Liver (tissue), 9 donors: ENCODE data around the gene DNAH10. TPM values are rescaled to one million over a fixed set of nuclear protein-coding genes. Genes with fewer than 3 reads are reported as not detected.

Experiments
- DNase-seq: peaks from one replicate; pipeline ENCODE4 v3.0.0-alpha.2; 2017; ENCODE audit warnings: low spot score
- H3K27ac ChIP-seq, 2 donors: one replicate each; pipeline ENCODE4 v1.7.0; 2013; ENCODE audit warnings: inconsistent platforms in 2 of 2, low read length in 2 of 2, control low read depth in 1 of 2, low read depth in 1 of 2, mild to moderate bottlenecking in 1 of 2
- H3K27me3 ChIP-seq, 4 donors: one replicate each; pipeline versions ENCODE4 v1.6.1 to v1.7.0; 2013; ENCODE audit warnings: low read length in 3 of 4, inconsistent platforms in 1 of 4, mild to moderate bottlenecking in 1 of 4, moderate library complexity in 1 of 4; ENCODE audit not compliant: control insufficient read depth in 4 of 4, insufficient read depth in 4 of 4
- H3K36me3 ChIP-seq, 4 donors: one replicate each; pipeline versions ENCODE4 v1.6.1 to v1.7.0; 2013; ENCODE audit warnings: low read length in 3 of 4, mild to moderate bottlenecking in 3 of 4, low read depth in 1 of 4, moderate library complexity in 1 of 4; ENCODE audit not compliant: control insufficient read depth in 4 of 4, insufficient read depth in 3 of 4
- H3K4me1 ChIP-seq, 4 donors: one replicate each; pipeline versions ENCODE4 v1.6.1 to v1.7.0; 2013; ENCODE audit warnings: low read length in 3 of 4, mild to moderate bottlenecking in 3 of 4, moderate library complexity in 1 of 4; ENCODE audit not compliant: control insufficient read depth in 4 of 4, insufficient read depth in 4 of 4
- H3K4me3 ChIP-seq, 3 donors: one replicate each; pipeline versions ENCODE4 v1.6.1 to v1.7.0; 2013; ENCODE audit warnings: low read length in 3 of 3, control low read depth in 1 of 3, low read depth in 1 of 3, mild to moderate bottlenecking in 1 of 3
- H3K9ac ChIP-seq, 2 donors: one replicate each; pipeline ENCODE4 v1.7.0; 2013; ENCODE audit warnings: low read length in 2 of 2, mild to moderate bottlenecking in 2 of 2, moderate library complexity in 2 of 2, control low read depth in 1 of 2, low read depth in 1 of 2
- H3K9me3 ChIP-seq, 4 donors: one replicate each; pipeline versions ENCODE4 v1.6.1 to v1.7.0; 2013; ENCODE audit warnings: low read length in 3 of 4; ENCODE audit not compliant: control insufficient read depth in 4 of 4
- CTCF ChIP-seq: fragments of 150-350 bp; IDR thresholded peaks from 2 replicates; pipeline ENCODE4 v1.5.1; 2017; ENCODE audit warnings: improper control_type of control experiment, low read depth, low read length; ENCODE audit not compliant: missing input control
- EGR1 ChIP-seq, 2 donors: IDR thresholded peaks; 2 replicates each; pipeline ENCODE4 v1.6.1; 2016 to 2018; ENCODE audit warnings: antibody characterized with exemption in 2 of 2, low read depth in 2 of 2
- FOXA2 ChIP-seq: IDR thresholded peaks from 2 replicates; pipeline ENCODE4 v1.6.1; 2016; ENCODE audit warnings: antibody characterized with exemption
- GABPA ChIP-seq, 2 donors: IDR thresholded peaks in 1 of 2; conservative IDR thresholded peaks in 1 of 2; 2 replicates each; pipeline ENCODE4 v1.6.1; 2016; ENCODE audit warnings: antibody characterized with exemption in 2 of 2, mild to moderate bottlenecking in 1 of 2, moderate library complexity in 1 of 2
- HNF4A ChIP-seq, 2 donors: conservative IDR thresholded peaks; 2 replicates each; pipeline ENCODE4 v1.6.1; 2016; ENCODE audit warnings: antibody characterized with exemption in 2 of 2, mild to moderate bottlenecking in 2 of 2
- HNF4G ChIP-seq: IDR thresholded peaks from 2 replicates; pipeline ENCODE4 v1.6.1; 2016; ENCODE audit warnings: antibody characterized with exemption
- JUND ChIP-seq, 2 donors: IDR thresholded peaks; 2 replicates each; pipeline ENCODE4 v1.6.1; 2016; ENCODE audit warnings: antibody characterized with exemption in 2 of 2
- MAX ChIP-seq: IDR thresholded peaks from 2 replicates; pipeline ENCODE4 v1.6.1; 2016; ENCODE audit warnings: antibody characterized with exemption
- NR2F2 ChIP-seq: IDR thresholded peaks from 2 replicates; pipeline ENCODE4 v1.6.1; 2016; ENCODE audit warnings: antibody characterized with exemption
- RAD21 ChIP-seq, 2 donors: IDR thresholded peaks; 2 replicates each; pipeline ENCODE4 v1.6.1; 2016; ENCODE audit warnings: antibody characterized with exemption in 2 of 2, mild to moderate bottlenecking in 2 of 2
- RXRA ChIP-seq, 2 donors: IDR thresholded peaks; 2 replicates each; pipeline ENCODE4 v1.6.1; 2017 to 2018; ENCODE audit warnings: antibody characterized with exemption in 2 of 2, mild to moderate bottlenecking in 1 of 2
- SP1 ChIP-seq: IDR thresholded peaks from 2 replicates; pipeline ENCODE4 v1.6.1; 2018; ENCODE audit warnings: antibody characterized with exemption, mild to moderate bottlenecking
- TAF1 ChIP-seq: conservative IDR thresholded peaks from 2 replicates; pipeline ENCODE4 v1.6.1; 2016; ENCODE audit warnings: antibody characterized with exemption, mild to moderate bottlenecking
- YY1 ChIP-seq: IDR thresholded peaks from 2 replicates; pipeline ENCODE4 v1.6.1; 2016; ENCODE audit warnings: antibody characterized with exemption, mild to moderate bottlenecking
- WGBS: extraction: QIAGEN DNeasy Blood & Tissue Kit; methylation state at CpG from one replicate; pipeline ENCODE4 v1.1.7; 2013; 5-methylcytosine and 5-hydroxymethylcytosine counted together
- polyA plus RNA-seq, 2 donors: library from polyadenylated mRNA; stranded (reverse) in 1 of 2; unstranded in 1 of 2; fragments of 200-250 nt in 1 of 2; fragments of >200 nt in 1 of 2; fragmentation: Nextera tagmentation in 1 of 2; extraction: Ambion mirVana in 1 of 2; gene quantifications; one replicate each; pipeline versions ENCODE4 v1.2.1 to v1.2.3, GENCODE V29; 2013 to 2015
- total RNA-seq, 2 donors: library from RNA; depleted of rRNA; stranded (reverse); fragments of >200 nt; gene quantifications; one replicate each; pipeline ENCODE4 v1.2.3, GENCODE V29; 2014
- TF ChIP-seq, protein P1 (sequence below): IDR thresholded peaks from 2 replicates; pipeline ENCODE4 v1.6.1; 2016; ENCODE audit warnings: antibody characterized with exemption
- donor health status: healthy.
- donor health status: healthy.
- donor health status: healthy.
- donor health status: healthy.
- donor health status: healthy.

The DNAH10 gene
- total and polyA plus RNA-seq, 4 donors = 0.05 to 0.47 (median 0.07) TPM

DNA sequence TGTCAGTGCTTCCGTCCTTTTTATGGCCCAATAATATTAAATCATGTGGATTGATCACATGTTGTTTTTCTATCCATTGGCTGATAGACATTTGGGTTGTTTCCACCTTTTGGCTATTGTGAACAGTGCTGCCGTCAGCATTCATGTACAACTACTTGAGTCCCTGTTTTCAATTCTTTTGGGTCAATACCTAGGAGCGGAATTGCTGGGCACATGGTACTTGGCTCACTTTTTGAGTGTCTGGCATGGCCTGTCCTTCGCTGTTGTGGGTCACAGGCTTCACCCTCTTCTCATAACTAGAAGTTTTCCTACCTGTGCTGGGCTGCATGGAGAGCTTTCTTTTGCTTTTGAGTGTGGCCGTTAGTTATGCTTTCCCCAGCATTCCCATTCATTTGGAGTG, 72.7 kb downstream of the DNAH10 start:
- H3K36me3 ChIP-seq = no peaks in the 10 kb centered on the region
- H3K27ac ChIP-seq = no peak overlapping the region
- H3K4me1 ChIP-seq = no peaks in the 10 kb centered on the region
- H3K9me3 ChIP-seq = peaks cover 0 to 10% (median 1%) of the 10 kb centered on the region in 4 donors
- H3K9ac ChIP-seq = no peak overlapping the region
- H3K27me3 ChIP-seq = no peaks in the 10 kb centered on the region
- no peak overlapping the region for H3K4me3 ChIP-seq
- 70% methylated on average over 5 of the region's 5 CpGs for WGBS
- TF ChIP-seq SP1 (no peak), EGR1 (IDR thresholded peaks at IDR 0.05; ENCODE audit: low read depth in 2 of 2) (no peak), MAX (no peak), HNF4G (no peak), JUND (IDR thresholded peaks at IDR 0.05) (no peak), NR2F2 (no peak), HNF4A (conservative IDR thresholded peaks at IDR 0.05) (no peak), FOXA2 (no peak), YY1 (no peak), RAD21 (IDR thresholded peaks at IDR 0.05) (no peak), GABPA (IDR thresholded peaks at IDR 0.05 in 1 of 2, conservative IDR thresholded peaks at IDR 0.05 in 1 of 2) (no peak), RXRA (IDR thresholded peaks at IDR 0.05) (no peak)
- TF ChIP-seq, protein P1, sequence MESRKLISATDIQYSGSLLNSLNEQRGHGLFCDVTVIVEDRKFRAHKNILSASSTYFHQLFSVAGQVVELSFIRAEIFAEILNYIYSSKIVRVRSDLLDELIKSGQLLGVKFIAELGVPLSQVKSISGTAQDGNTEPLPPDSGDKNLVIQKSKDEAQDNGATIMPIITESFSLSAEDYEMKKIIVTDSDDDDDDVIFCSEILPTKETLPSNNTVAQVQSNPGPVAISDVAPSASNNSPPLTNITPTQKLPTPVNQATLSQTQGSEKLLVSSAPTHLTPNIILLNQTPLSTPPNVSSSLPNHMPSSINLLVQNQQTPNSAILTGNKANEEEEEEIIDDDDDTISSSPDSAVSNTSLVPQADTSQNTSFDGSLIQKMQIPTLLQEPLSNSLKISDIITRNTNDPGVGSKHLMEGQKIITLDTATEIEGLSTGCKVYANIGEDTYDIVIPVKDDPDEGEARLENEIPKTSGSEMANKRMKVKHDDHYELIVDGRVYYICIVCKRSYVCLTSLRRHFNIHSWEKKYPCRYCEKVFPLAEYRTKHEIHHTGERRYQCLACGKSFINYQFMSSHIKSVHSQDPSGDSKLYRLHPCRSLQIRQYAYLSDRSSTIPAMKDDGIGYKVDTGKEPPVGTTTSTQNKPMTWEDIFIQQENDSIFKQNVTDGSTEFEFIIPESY = no peak
- no peak for DNase-seq

GRCh38 chr12:123836292-123836691, 74.2 kb downstream of the DNAH10 start:
- Histone ChIP-seq H3K27ac (no peak overlapping the region), H3K9ac (no peak overlapping the region), H3K9me3 (peaks cover 0 to 9% (median under 1%) of the 10 kb centered on the region in 4 donors), H3K4me3 (no peak overlapping the region), H3K27me3 (no peaks in the 10 kb centered on the region), H3K36me3 (no peaks in the 10 kb centered on the region), H3K4me1 (no peaks in the 10 kb centered on the region)
- TF ChIP-seq MAX = no peak
- TF ChIP-seq FOXA2 = no peak
- no peak for DNase-seq
- WGBS = 66% methylated on average over 2 of the region's 2 CpGs

DNA sequence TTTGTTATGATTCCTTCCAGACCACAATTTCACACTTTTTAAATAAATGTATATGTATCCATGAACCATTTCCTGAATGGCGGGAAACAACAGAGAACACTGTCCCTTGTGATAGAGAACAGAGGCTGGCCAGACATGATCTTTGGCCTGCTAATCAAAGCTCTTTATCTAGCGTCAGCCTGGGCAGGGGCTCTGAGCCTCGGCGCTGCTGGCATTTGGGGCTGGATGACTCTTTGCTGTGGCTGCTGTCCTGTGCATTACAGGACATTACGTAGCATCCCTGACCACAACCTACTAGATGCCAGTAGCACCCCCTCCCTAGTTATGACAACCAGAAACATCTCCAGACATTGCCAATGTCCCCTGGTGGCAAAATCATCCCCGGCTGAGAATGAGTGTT, 77.7 kb downstream of the DNAH10 start:
- TF ChIP-seq YY1 (no peak), GABPA (IDR thresholded peaks at IDR 0.05 in 1 of 2, conservative IDR thresholded peaks at IDR 0.05 in 1 of 2) (no peak), FOXA2 (no peak), TAF1 (no peak), CTCF (no peak), HNF4G (no peak), RXRA (IDR thresholded peaks at IDR 0.05) (no peak), MAX (no peak), JUND (IDR thresholded peaks at IDR 0.05) (no peak), RAD21 (IDR thresholded peaks at IDR 0.05) (no peak)
- TF ChIP-seq, protein P1 = no peak
- no peaks in the 10 kb centered on the region for H3K27me3 ChIP-seq
- H3K9me3 ChIP-seq = peaks cover 0 to 3% (median 0%) of the 10 kb centered on the region in 4 donors
- H3K4me1 ChIP-seq = no peaks in the 10 kb centered on the region
- no peaks in the 10 kb centered on the region for H3K36me3 ChIP-seq
- 68% methylated on average over 6 of the region's 6 CpGs for WGBS
- no peak overlapping the region for H3K9ac ChIP-seq
- no peak overlapping the region for H3K27ac ChIP-seq
- H3K4me3 ChIP-seq = no peak overlapping the region
- no peak for DNase-seq
